Panc1 (cell line): Measurements from ENCODE around the gene ADAMTS13.

ENCODE experiments used
- CTCF ChIP-seq: fragments of 450-650 bp; IDR thresholded peaks from 2 replicates; pipeline ENCODE4 v1.5.1; 2017; ENCODE audit warnings: mild to moderate bottlenecking
- POLR2AphosphoS5 ChIP-seq: IDR thresholded peaks from 2 replicates; pipeline ENCODE4 v1.6.1; 2012; ENCODE audit warnings: mild to moderate bottlenecking, low read depth, low read length, moderate library complexity
- REST ChIP-seq, 2 experiments: IDR thresholded peaks; 2 replicates each; pipeline ENCODE4 v1.6.1; 2011 to 2012; ENCODE audit warnings: low read depth in 2 of 2, control low read depth in 1 of 2, low read length in 1 of 2, mild to moderate bottlenecking in 1 of 2, moderate library complexity in 1 of 2; ENCODE audit not compliant: insufficient read depth in 1 of 2
- SIN3A ChIP-seq: IDR thresholded peaks from 2 replicates; pipeline ENCODE4 v1.6.1; 2012; ENCODE audit warnings: low read depth, mild to moderate bottlenecking, low read length, moderate library complexity, borderline replicate concordance; ENCODE audit not compliant: insufficient read depth
- TCF7L2 ChIP-seq: IDR thresholded peaks from 2 replicates; pipeline ENCODE4 v1.6.1; 2011; ENCODE audit warnings: mild to moderate bottlenecking, low read depth, low read length, inconsistent platforms

DNA sequence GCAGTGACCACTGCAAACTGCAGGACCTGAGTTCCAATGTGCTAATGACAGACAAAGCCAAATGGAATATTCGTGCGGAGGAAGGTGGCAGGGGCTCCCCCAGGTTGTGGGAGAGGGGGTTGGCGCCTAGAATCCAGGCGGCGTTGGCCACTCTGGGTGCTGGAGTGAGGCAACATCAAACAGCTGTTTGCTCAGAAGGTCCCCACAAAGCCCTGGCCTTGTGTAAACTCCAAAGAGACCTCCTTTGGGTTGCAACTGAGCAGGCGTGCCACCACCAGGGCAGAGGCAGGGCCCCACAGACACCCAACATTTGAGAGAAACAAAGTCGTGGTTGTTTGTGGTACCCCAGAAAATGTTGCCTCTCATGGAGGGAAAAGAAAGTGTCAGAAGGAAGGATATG, 31.5 kb upstream of the ADAMTS13 start:
- no peak for TF ChIP-seq CTCF
- no peak for TF ChIP-seq TCF7L2
- TF ChIP-seq POLR2AphosphoS5, result no peak
- no peak for TF ChIP-seq REST (IDR thresholded peaks at IDR 0.05; ENCODE audit: insufficient read depth in 1 of 2, low read depth in 2 of 2, low read length in 1 of 2)
- no peak for TF ChIP-seq SIN3A
